Activated CD4-positive, alpha-beta T cell treated with anti-CD3 and anti-CD28 coated beads for 4 hours (primary cell): ENCODE data around the gene RNF168.
"Not testable (repeated sequence)": the region's sequence is repeated elsewhere in the genome, so short reads cannot be mapped to it uniquely, and the experiment has no call there.

Experiments used
- DNase-seq, 2 donors: peaks; one replicate each; pipeline ENCODE4 v3.0.0-alpha.2; 2020

RNF168 gene

DNA sequence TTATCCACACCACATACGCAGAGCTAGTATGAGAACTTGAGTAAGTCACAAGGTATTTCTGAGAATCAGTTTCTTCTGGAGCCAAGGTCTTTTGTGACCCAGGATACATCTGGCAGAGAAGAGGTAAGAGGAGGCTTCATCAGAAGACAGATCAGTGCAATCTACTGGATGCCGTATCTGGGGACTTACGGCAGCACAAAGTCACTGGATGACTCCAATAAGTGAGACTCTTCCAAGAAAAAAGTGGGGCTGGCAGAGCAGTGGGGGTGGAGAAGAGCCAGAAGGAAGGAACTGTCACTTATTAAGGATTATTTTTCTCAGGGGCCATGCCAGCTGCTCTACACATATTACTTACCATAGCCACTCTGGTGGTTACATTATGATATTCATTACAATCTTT is 39.8 kb downstream of the RNF168 start:
- DNase-seq = no peak

DNA sequence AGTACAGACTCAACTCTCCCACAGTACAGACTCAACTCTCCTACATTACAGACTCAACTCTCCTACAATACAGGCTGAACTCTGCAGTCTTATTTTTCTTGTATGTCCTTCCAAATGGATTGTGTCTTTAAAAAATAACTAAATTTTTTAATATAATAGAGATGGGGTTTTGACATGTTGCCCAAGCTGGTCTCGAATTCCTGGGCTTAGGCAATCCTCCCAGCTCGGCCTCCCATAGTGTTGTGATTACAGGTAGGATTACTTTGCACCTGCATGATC is 40.2 kb downstream of the RNF168 start:
- DNase-seq = no peak

DNA sequence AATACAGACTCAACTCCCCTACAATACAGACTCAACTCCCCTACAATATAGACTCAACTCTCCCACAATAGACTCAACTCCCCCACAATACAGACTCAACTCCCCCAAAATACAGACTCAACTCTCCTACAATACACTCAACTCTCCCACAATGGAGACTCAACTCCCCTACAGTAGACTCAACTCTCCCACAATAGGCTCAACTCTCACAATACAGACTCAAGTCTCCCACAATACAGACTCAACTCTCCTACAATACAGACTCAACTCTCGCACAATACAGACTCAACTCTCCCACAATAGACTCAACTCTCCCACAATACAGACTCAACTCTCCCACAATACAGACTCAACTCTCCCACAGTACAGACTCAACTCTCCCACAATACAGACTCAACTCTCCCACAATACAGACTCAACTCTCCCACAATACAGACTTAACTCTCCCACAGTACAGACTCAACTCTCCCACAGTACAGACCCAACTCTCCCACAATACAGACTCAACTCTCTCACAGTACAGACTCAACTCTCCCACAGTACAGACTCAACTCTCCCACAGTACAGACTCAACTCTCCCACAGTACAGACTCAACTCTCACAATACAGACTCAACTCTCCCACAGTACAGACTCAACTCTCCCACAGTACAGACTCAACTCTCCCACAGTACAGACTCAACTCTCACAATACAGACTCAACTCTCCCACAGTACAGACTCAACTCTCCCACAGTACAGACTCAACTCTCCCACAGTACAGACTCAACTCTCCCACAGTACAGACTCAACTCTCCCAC is 40.7 kb downstream of the RNF168 start:
- DNase-seq = not testable (repeated sequence)

DNA sequence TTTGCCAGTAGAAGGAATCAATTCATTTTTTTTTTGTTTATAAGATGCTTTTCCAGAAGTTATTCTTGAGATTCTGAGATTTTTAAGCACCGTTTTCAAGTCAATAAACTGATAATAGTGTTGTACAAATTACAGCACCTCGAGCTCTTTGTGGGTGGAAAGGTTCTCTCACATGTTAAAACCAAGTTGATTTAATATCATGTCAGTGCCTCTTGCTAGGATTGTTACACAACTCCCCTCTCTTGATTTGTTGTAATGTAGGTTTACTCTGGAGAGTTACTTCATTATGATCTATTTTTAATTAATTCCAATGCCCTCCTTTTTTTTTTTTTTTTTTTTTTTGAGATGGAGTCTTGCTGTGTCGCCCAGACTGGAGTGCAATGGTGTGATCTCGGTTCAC is 45.5 kb downstream of the RNF168 start:
- DNase-seq = no peak

GRCh38 chr3:196457470-196457869 is 46.1 kb downstream of the RNF168 start:
- DNase-seq = not testable (repeated sequence)

DNA sequence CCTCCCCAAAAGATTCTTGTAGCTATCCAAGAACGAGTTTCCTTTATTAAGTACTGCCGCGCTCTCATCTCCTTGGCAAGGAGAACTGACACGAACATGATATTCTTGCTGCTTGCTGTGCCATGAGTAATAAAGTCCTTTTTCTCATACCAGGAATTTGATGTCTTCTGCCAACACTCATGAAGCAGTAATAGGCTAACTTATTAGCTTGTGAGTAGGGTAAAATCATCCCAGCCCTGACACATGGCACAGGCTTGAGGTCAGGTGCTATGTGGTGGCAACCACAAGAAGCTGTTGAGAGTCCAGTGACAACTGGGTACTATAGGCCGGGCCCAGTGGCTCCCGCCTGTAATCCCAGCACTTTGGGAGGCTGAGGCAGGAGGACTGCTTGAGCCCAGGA is 48.6 kb downstream of the RNF168 start:
- no peak for DNase-seq

GRCh38 chr3:196445391-196445790 is 58.2 kb downstream of the RNF168 start:
- DNase-seq = not testable (repeated sequence)

- DNase-seq = no peak
These were observed 59.1 kb downstream of the RNF168 start for GRCh38 chr3:196444500-196444894.

DNA sequence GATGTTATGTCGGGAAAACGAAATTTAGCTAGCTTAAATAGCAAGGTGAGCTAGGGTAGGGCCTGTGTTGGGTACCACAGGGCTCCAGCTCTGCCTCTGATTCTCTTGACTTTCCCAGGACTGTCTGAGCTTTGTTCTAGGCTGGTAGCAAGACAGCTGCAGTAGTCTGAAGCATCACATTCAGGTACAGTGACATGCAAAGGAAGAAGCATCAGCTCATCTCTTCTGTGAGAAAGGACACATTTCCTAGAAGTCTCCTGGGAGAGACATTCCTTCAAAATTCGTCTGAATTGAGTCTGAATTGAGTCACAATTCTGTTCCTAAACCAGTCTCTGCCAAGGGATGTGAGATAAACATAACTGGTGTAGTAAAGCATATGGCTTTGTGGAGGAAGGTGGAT is 62.9 kb downstream of the RNF168 start:
- no peak for DNase-seq

DNA sequence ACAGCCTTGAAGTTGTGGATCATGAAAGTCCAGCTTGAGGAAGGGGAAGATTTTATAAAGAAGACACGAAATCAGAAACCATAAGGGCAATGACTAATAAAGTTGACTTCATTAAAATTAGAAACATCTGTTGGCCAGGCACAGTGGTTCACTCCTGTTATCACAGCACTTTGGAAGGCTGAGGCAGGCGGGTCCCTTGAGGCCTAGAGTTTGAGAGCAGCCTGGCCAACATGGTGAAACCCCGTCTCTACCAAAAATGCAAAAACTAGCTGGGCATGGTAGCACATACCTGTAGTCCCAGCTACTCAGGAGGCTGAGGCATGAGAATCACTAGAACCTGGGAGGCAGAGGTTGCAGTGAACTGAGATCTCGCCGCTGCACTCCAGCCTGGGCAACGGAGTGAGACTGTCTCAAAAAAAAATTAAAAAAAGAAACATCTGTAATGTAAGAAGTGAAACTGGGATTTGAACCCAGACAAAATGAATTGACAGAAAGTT is 63.5 kb downstream of the RNF168 start:
- DNase-seq = no peak

- peak; percentile 95 to 97 for DNase-seq
These were observed 71.3 kb downstream of the RNF168 start, which contains the start of gene UBXN7 for GRCh38 chr3:196432137-196432879. TSS of gene UBXN7 (minus strand) at chr3:196432427. CDS start at chr3:196432399, 28 bp downstream.

- DNase-seq = peak; percentile 4 to 8
These were observed 72.1 kb downstream of the RNF168 start for GRCh38 chr3:196431181-196432136.

DNA sequence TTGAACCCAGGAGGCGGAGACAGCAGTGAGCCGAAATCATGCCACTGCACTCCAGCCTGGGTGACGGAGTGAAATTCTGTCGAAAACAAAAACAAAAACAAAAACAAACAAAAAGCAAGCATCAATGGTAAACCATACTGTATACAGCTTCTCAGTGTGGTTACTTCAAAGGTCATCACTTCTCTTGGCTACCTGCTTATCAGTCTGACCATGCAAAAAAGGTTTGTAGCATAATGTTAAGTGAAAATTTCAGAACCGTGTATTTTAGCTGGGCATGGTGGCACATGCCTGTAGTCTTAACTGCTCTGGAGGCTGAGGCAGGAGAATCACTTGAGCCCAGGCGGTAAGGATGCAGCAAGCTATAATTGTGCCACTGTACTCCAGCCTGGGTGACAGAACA is 75.5 kb downstream of the RNF168 start:
- no peak for DNase-seq

- DNase-seq = not testable (repeated sequence)
These were observed 79.1 kb downstream of the RNF168 start for GRCh38 chr3:196424421-196424820.

GRCh38 chr3:196423044-196423781 is 80.4 kb downstream of the RNF168 start:
- DNase-seq = no peak

- DNase-seq = not testable (repeated sequence)
These were observed 81.9 kb downstream of the RNF168 start for GRCh38 chr3:196421668-196422067.

DNA sequence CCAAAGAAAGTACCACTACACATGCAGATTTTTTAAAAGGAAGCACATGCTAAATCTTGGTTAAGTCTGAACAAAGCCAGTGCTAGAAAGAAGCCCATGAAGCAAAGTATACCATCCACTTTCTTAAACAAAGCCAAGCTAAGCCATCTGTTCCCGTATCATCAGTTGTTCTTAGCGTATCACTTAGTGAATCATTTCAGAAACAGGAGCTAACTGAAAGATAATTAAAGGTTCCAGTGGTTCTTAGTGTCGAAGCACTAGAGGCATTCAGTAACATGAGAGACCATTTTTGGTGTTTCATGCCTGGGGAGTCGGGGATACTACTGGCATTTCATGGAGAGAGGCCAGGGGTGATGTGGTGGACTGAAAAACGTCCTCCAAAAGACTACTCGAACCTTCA is 84.2 kb downstream of the RNF168 start:
- DNase-seq = no peak
